ENCODE results near the gene ARHGAP18. TPM values are rescaled to one million over a fixed set of nuclear protein-coding genes. Genes with fewer than 3 reads are reported as not detected.
A peak's percentile ranks its signal among the peaks of the same experiment; 100 is the strongest.

ARHGAP18 gene
- total and polyA plus RNA-seq, 2 of the 13 experiments (the other 11 are each of a cell fraction or from before 2014, with no cell fraction given): 58.2 to 115 TPM

DNA sequence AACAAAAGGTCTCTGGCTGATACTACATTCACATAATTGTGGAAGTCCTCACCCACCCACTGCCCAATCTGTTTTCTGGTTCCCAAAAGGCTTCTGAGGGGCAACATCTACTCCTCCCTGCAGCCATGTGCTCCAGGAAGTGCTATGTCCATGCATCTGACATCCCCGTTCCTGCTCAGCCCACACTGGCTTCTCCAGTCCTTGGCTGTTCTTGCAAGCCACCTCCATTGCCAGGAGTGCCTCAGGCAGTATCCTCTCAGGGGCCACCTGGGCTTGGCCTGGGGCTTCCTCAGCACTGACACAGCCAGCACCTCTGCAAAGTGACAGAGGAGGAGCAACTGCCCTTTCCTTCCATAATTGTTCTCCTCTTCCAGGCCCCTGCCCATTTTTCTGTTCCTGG lies 18.3 kb downstream of the ARHGAP18 start (continued):
- TF ChIP-seq CBX5 (CRISPR knock-in tag; IDR thresholded peaks at IDR 0.05; ENCODE audit: borderline replicate concordance): peak; percentile 25; the same call in 1 of the 2 replicates
- TF ChIP-seq ZNF564 (CRISPR knock-in tag; IDR thresholded peaks at IDR 0.05): 0 out of 2 replicates have a peak, but pooled peaks have one; percentile 16
- TF ChIP-seq, protein P1, sequence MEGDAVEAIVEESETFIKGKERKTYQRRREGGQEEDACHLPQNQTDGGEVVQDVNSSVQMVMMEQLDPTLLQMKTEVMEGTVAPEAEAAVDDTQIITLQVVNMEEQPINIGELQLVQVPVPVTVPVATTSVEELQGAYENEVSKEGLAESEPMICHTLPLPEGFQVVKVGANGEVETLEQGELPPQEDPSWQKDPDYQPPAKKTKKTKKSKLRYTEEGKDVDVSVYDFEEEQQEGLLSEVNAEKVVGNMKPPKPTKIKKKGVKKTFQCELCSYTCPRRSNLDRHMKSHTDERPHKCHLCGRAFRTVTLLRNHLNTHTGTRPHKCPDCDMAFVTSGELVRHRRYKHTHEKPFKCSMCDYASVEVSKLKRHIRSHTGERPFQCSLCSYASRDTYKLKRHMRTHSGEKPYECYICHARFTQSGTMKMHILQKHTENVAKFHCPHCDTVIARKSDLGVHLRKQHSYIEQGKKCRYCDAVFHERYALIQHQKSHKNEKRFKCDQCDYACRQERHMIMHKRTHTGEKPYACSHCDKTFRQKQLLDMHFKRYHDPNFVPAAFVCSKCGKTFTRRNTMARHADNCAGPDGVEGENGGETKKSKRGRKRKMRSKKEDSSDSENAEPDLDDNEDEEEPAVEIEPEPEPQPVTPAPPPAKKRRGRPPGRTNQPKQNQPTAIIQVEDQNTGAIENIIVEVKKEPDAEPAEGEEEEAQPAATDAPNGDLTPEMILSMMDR (CRISPR knock-in tag; IDR thresholded peaks at IDR 0.05): no peak
- TF ChIP-seq U2AF1 (optimal IDR thresholded peaks at IDR 0.05; ENCODE audit: low read depth, low read length): no peak
- TF ChIP-seq KLF16 (CRISPR knock-in tag; IDR thresholded peaks at IDR 0.05): no peak
- TF ChIP-seq NFE2 (CRISPR knock-in tag; IDR thresholded peaks at IDR 0.05): no peak
- TF ChIP-seq MTF1 (CRISPR knock-in tag; IDR thresholded peaks at IDR 0.05): no peak
- 0 out of 2 replicates have a peak, but pooled peaks have one; percentile 20 for TF ChIP-seq ZMYM3 (CRISPR knock-in tag; IDR thresholded peaks at IDR 0.05)

DNA sequence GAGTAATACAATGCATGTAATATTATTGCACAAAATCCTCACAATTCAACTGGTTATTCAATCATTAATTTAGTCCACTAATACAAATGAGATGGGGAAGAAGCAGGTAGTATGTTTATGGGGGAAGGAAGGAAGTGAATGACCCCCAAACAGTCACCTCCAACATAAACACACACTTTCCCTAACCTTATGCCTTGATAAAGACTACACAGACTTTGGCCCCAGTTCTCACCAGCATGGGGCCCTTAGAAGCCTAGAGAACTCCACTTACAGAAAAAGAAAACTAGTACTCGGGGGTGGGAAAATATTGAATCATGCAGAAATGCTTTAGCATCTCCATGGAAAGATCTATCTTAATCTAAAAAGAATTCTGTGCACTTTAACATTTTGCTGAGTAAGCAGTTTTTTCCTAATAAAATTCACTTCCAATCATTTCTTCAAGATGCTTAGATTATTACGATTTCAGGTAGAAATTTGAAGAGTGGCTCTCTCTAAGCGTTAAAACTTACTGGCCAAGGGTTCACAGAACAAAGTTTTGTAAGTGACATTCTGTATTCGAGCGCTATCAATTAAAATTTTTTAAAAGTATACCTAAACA lies 18.8 kb downstream of the ARHGAP18 start:
- Histone ChIP-seq H3K27ac (ENCODE audit: extremely low read length, insufficient read depth, low read length) (peak overlapping the region; percentile 89), H3K4me3 (replicated peaks in 1 of 3; ENCODE audit: insufficient read depth in 1 of 3, low read depth in 2 of 3, low read length in 3 of 3) (no peak overlapping the region), H3K36me3 (replicated peaks in 1 of 2; ENCODE audit: control insufficient read depth in 1 of 2, insufficient read depth in 2 of 2, low read length in 2 of 2) (peaks cover 5 to 31% of the 10 kb centered on the region in 2 experiments), H2AFZ (ENCODE audit: low read length) (no peak overlapping the region), H3K9ac (ENCODE audit: insufficient read depth, low read depth, low read length) (no peak overlapping the region; the same call in 1 of the 2 replicates), H3K27me3 (ENCODE audit: control insufficient read depth in 1 of 2, insufficient read depth in 2 of 2, low read length in 2 of 2) (no peaks in the 10 kb centered on the region), H4K20me1 (ENCODE audit: insufficient read depth, low read length) (no peaks in the 10 kb centered on the region), H3K4me2 (ENCODE audit: low read depth, low read length) (peak overlapping the region; percentile 38), H3K79me2 (ENCODE audit: insufficient read depth, low read length) (peaks cover 90% of the 10 kb centered on the region), H3K9me3 (ENCODE audit: low read length) (no peaks in the 10 kb centered on the region), H3K4me1 (ENCODE audit: insufficient read depth, low read length) (peaks cover 97% of the 10 kb centered on the region)
- intact Hi-C loops (cut with micrococcal nuclease; ENCODE audit: unreplicated experiment) (no loop called here), in situ Hi-C loops (cut with HindIII; ENCODE audit: extremely low pct_ligation_motif_present, low pct_unique_long_range_greater_than_20kb) (no loop called here)
- DNase-seq (ENCODE audit: low spot score) (no peak), FAIRE-seq (no peak), ATAC-seq (no peak)
- 71% methylated on average over 5 of the region's 5 CpGs for WGBS (ENCODE audit: low lambda C conversion rate)
- CTCF ChIA-PET (ENCODE audit: low intra/inter-chr PET ratio, low total read pairs): no interaction called here
- POLR2A ChIA-PET: no interaction called here
- no TSS peak for BruUV-seq (replicated peaks)
- peak; percentile 68; the same call in 1 of the 2 replicates for TF ChIP-seq HNF4G (IDR thresholded peaks at IDR 0.05; ENCODE audit: borderline replicate concordance, low read depth, low read length)
- TF ChIP-seq HNF4G (CRISPR knock-in tag; IDR thresholded peaks at IDR 0.05; ENCODE audit: borderline replicate concordance, low read depth): no peak
- peak; percentile 66; the same call in 1 of the 2 replicates for TF ChIP-seq MAFG (CRISPR knock-in tag; IDR thresholded peaks at IDR 0.05)
- peak; percentile 48 for TF ChIP-seq CREM (IDR thresholded peaks at IDR 0.05)
- no peak for TF ChIP-seq CREM (CRISPR knock-in tag; IDR thresholded peaks at IDR 0.05)
- no peak for TF ChIP-seq ARNTL (CRISPR knock-in tag; IDR thresholded peaks at IDR 0.05)
- TF ChIP-seq RARA (CRISPR knock-in tag; IDR thresholded peaks at IDR 0.05): peak; percentile 61
- TF ChIP-seq, protein P2, sequence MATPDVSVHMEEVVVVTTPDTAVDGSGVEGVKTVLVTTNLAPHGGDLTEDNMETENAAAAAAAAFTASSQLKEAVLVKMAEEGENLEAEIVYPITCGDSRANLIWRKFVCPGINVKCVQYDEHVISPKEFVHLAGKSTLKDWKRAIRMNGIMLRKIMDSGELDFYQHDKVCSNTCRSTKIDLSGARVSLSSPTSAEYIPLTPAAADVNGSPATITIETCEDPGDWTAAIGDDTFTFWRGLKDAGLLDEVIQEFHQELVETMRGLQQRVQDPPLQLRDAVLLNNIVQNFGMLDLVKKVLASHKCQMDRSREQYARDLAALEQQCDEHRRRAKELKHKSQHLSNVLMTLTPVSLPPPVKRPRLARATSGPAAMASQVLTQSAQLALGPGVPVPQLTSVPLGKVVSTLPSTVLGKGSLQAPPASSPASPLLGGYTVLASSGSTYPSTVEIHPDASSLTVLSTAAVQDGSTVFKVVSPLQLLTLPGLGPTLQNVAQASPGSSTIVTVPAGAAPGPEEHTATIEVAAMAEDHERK (CRISPR knock-in tag; IDR thresholded peaks at IDR 0.05; ENCODE audit: low read depth): no peak
- TF ChIP-seq, protein P3, sequence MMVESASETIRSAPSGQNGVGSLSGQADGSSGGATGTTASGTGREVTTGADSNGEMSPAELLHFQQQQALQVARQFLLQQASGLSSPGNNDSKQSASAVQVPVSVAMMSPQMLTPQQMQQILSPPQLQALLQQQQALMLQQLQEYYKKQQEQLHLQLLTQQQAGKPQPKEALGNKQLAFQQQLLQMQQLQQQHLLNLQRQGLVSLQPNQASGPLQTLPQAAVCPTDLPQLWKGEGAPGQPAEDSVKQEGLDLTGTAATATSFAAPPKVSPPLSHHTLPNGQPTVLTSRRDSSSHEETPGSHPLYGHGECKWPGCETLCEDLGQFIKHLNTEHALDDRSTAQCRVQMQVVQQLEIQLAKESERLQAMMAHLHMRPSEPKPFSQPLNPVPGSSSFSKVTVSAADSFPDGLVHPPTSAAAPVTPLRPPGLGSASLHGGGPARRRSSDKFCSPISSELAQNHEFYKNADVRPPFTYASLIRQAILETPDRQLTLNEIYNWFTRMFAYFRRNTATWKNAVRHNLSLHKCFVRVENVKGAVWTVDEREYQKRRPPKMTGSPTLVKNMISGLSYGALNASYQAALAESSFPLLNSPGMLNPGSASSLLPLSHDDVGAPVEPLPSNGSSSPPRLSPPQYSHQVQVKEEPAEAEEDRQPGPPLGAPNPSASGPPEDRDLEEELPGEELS (CRISPR knock-in tag; IDR thresholded peaks at IDR 0.05): peak; percentile 65
- peak in 1 of 2 experiments; percentile 57; a peak in 2 of 4 replicates for TF ChIP-seq EP300 (IDR thresholded peaks at IDR 0.05; ENCODE audit: low read depth in 2 of 2, low read length in 2 of 2)
- no peak for TF ChIP-seq EP300 (CRISPR knock-in tag; IDR thresholded peaks at IDR 0.05; ENCODE audit: borderline replicate concordance)
